A549 (cell line): ENCODE measurements around the gene HSPB1.

ENCODE experiments used
- ESRRA ChIP-seq: fragments of 150-350 bp; IDR thresholded peaks from 2 replicates; pipeline ENCODE4 v1.6.1; 2014; ENCODE audit warnings: mild to moderate bottlenecking, low read length, borderline replicate concordance
- HDAC2 ChIP-seq: fragments of 200-600 bp; sonication (generic); IDR thresholded peaks from 2 replicates; pipeline ENCODE4 v1.6.1; 2016
- HOXB13 ChIP-seq: fragments of 250-450 bp; sonication (Bioruptor Pico); IDR thresholded peaks from 2 replicates; pipeline ENCODE4 v1.5.0; 2020; ENCODE audit warnings: low read depth, mild to moderate bottlenecking, moderate library complexity
- JUNB ChIP-seq: fragments of >200 bp; sonication (Bioruptor Twin); formaldehyde crosslinking; IDR thresholded peaks from 2 replicates; pipeline ENCODE4 v1.6.1; 2016
- MAZ ChIP-seq: fragments of 150-350 bp; IDR thresholded peaks from 2 replicates; pipeline ENCODE4 v1.6.1; 2014; ENCODE audit warnings: antibody characterized with exemption, low read depth, low read length, borderline replicate concordance
- POLR2AphosphoS2 ChIP-seq: conservative IDR thresholded peaks from 2 replicates; pipeline ENCODE4 v1.6.1; 2012; ENCODE audit warnings: low read length, improper control_type of control experiment, inconsistent platforms
- RARB ChIP-seq: fragments of 250-450 bp; sonication (Bioruptor Pico); IDR thresholded peaks from 2 replicates; pipeline ENCODE4 v1.8.0; 2021; ENCODE audit warnings: mild to moderate bottlenecking, moderate library complexity
- TF ChIP-seq, protein P1 (sequence below): fragments of >200 bp; sonication (Bioruptor Twin); formaldehyde crosslinking; IDR thresholded peaks from 3 replicates; pipeline ENCODE4 v1.5.1; 2016
- TF ChIP-seq, protein P2 (sequence below): fragments of 200-600 bp; sonication (generic); IDR thresholded peaks from 2 replicates; pipeline ENCODE4 v1.6.1; 2016; ENCODE audit warnings: antibody characterized with exemption, mild to moderate bottlenecking, moderate library complexity
- TF ChIP-seq, protein P3 (sequence below): IDR thresholded peaks from 2 replicates; pipeline ENCODE4 v1.6.1; 2012

GRCh38 chr7:76267894-76268183, 34.6 kb upstream of the HSPB1 start:
- TF ChIP-seq, protein P1, sequence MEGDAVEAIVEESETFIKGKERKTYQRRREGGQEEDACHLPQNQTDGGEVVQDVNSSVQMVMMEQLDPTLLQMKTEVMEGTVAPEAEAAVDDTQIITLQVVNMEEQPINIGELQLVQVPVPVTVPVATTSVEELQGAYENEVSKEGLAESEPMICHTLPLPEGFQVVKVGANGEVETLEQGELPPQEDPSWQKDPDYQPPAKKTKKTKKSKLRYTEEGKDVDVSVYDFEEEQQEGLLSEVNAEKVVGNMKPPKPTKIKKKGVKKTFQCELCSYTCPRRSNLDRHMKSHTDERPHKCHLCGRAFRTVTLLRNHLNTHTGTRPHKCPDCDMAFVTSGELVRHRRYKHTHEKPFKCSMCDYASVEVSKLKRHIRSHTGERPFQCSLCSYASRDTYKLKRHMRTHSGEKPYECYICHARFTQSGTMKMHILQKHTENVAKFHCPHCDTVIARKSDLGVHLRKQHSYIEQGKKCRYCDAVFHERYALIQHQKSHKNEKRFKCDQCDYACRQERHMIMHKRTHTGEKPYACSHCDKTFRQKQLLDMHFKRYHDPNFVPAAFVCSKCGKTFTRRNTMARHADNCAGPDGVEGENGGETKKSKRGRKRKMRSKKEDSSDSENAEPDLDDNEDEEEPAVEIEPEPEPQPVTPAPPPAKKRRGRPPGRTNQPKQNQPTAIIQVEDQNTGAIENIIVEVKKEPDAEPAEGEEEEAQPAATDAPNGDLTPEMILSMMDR: no peak
- TF ChIP-seq RARB (CRISPR knock-in tag) (no peak), JUNB (no peak), ESRRA (no peak), POLR2AphosphoS2 (no peak), HOXB13 (no peak), MAZ (no peak), HDAC2 (no peak)
- TF ChIP-seq, protein P2, sequence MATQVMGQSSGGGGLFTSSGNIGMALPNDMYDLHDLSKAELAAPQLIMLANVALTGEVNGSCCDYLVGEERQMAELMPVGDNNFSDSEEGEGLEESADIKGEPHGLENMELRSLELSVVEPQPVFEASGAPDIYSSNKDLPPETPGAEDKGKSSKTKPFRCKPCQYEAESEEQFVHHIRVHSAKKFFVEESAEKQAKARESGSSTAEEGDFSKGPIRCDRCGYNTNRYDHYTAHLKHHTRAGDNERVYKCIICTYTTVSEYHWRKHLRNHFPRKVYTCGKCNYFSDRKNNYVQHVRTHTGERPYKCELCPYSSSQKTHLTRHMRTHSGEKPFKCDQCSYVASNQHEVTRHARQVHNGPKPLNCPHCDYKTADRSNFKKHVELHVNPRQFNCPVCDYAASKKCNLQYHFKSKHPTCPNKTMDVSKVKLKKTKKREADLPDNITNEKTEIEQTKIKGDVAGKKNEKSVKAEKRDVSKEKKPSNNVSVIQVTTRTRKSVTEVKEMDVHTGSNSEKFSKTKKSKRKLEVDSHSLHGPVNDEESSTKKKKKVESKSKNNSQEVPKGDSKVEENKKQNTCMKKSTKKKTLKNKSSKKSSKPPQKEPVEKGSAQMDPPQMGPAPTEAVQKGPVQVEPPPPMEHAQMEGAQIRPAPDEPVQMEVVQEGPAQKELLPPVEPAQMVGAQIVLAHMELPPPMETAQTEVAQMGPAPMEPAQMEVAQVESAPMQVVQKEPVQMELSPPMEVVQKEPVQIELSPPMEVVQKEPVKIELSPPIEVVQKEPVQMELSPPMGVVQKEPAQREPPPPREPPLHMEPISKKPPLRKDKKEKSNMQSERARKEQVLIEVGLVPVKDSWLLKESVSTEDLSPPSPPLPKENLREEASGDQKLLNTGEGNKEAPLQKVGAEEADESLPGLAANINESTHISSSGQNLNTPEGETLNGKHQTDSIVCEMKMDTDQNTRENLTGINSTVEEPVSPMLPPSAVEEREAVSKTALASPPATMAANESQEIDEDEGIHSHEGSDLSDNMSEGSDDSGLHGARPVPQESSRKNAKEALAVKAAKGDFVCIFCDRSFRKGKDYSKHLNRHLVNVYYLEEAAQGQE: no peak
- TF ChIP-seq, protein P3, sequence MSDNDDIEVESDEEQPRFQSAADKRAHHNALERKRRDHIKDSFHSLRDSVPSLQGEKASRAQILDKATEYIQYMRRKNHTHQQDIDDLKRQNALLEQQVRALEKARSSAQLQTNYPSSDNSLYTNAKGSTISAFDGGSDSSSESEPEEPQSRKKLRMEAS: no peak
